HG02852 (cell line): ENCODE measurements around the gene UBALD1.
A peak's percentile ranks its signal among the peaks of the same experiment; 100 is the strongest.
"Not testable (repeated sequence)": the region's sequence is repeated elsewhere in the genome, so short reads cannot be mapped to it uniquely, and the experiment has no call there.

Experiments used
- ATAC-seq: cut with Tn5 transposase; IDR thresholded peaks from one replicate; pipeline ENCODE4 v1.9.1; 2021; ENCODE audit warnings: mild to moderate bottlenecking, moderate library complexity; ENCODE audit not compliant: unreplicated experiment

UBALD1 gene

GRCh38 chr16:4614571-4615383, at the start of gene UBALD1:
UBALD1 (minus strand) TSS chr16:4614888; CDS start chr16:4614797, 91 bp downstream.
- peak; percentile 58 for ATAC-seq

GRCh38 chr16:4663777-4664465, 49.2 kb upstream of the UBALD1 start:
- no peak for ATAC-seq

- no peak for ATAC-seq
Measured at GRCh38 chr16:4663465-4663776, 48.7 kb upstream of the UBALD1 start.

- no peak for ATAC-seq
Measured at GRCh38 chr16:4661661-4662060, 47.0 kb upstream of the UBALD1 start.

GRCh38 chr16:4660454-4661007, 45.8 kb upstream of the UBALD1 start:
- ATAC-seq: peak; percentile 64

GRCh38 chr16:4659363-4660353, 45.0 kb upstream of the UBALD1 start:
- no peak for ATAC-seq

GRCh38 chr16:4656695-4657686, 42.3 kb upstream of the UBALD1 start:
- no peak for ATAC-seq

- ATAC-seq: no peak
Measured at GRCh38 chr16:4656221-4656620, 41.5 kb upstream of the UBALD1 start.

GRCh38 chr16:4655801-4656200, 41.1 kb upstream of the UBALD1 start:
- ATAC-seq: no peak

GRCh38 chr16:4654964-4655590, 40.4 kb upstream of the UBALD1 start:
- ATAC-seq: no peak

GRCh38 chr16:4654011-4654963, 39.6 kb upstream of the UBALD1 start:
- no peak for ATAC-seq

- no peak for ATAC-seq
Measured at GRCh38 chr16:4652561-4652960, 37.9 kb upstream of the UBALD1 start.

GRCh38 chr16:4651827-4652226, 37.1 kb upstream of the UBALD1 start:
- ATAC-seq: no peak

- ATAC-seq: not testable (repeated sequence)
Measured at GRCh38 chr16:4650443-4651074, 35.9 kb upstream of the UBALD1 start.

- no peak for ATAC-seq
Measured at GRCh38 chr16:4649744-4650442, 35.2 kb upstream of the UBALD1 start.

GRCh38 chr16:4648917-4649316, 34.2 kb upstream of the UBALD1 start:
- ATAC-seq: no peak

- no peak for ATAC-seq
Measured at GRCh38 chr16:4647644-4647980, 32.9 kb upstream of the UBALD1 start.
